HepG2 (cell line): ENCODE results near the gene KIRREL3.
"Not testable (repeated sequence)": the region's sequence is repeated elsewhere in the genome, so short reads cannot be mapped to it uniquely, and the experiment has no call there.

Source experiments
- PAF1 ChIP-seq: IDR thresholded peaks from 2 replicates; pipeline ENCODE4 v1.6.1; 2016; ENCODE audit warnings: missing genetic modification reagents, missing compliant biosample characterization
- POGK ChIP-seq: sonication (generic); formaldehyde crosslinking; conservative IDR thresholded peaks from 2 replicates; pipeline ENCODE4 v1.8.0; 2022; ENCODE audit warnings: mild to moderate bottlenecking, moderate library complexity, missing genetic modification reagents
- PRPF4 ChIP-seq: fragments of 200-400 bp; formaldehyde crosslinking; IDR thresholded peaks from 2 replicates; pipeline ENCODE4 v1.6.1; 2016; ENCODE audit warnings: low read length, low read depth; ENCODE audit not compliant: poor library complexity, severe bottlenecking
- RFX3 ChIP-seq: IDR thresholded peaks from 2 replicates; pipeline ENCODE4 v1.6.1; 2016; ENCODE audit warnings: missing biosample characterization, missing genetic modification reagents
- TEAD3 ChIP-seq: optimal IDR thresholded peaks from 2 replicates; pipeline ENCODE3; 2016; ENCODE audit warnings: borderline replicate concordance
- THAP7 ChIP-seq: sonication (generic); formaldehyde crosslinking; IDR thresholded peaks from 2 replicates; pipeline ENCODE4 v1.8.1; 2023; ENCODE audit warnings: mild to moderate bottlenecking, missing genetic modification reagents
- ZBTB44 ChIP-seq: sonication (generic); formaldehyde crosslinking; IDR thresholded peaks from 2 replicates; pipeline ENCODE4 v1.4.0; 2020; ENCODE audit warnings: missing genetic modification reagents
- ZMAT3 ChIP-seq: sonication (generic); formaldehyde crosslinking; conservative IDR thresholded peaks from 2 replicates; pipeline ENCODE4 v1.7.0; 2021; ENCODE audit warnings: missing genetic modification reagents
- ZNF335 ChIP-seq: sonication (generic); formaldehyde crosslinking; IDR thresholded peaks from 2 replicates; pipeline ENCODE4 v1.4.0; 2020; ENCODE audit warnings: missing genetic modification reagents
- ZNF644 ChIP-seq: IDR thresholded peaks from 2 replicates; pipeline ENCODE4 v1.6.1; 2016; ENCODE audit warnings: low read depth
- ZNF740 ChIP-seq: sonication (generic); formaldehyde crosslinking; IDR thresholded peaks from 2 replicates; pipeline ENCODE4 v1.4.0; 2020; ENCODE audit warnings: missing genetic modification reagents

- not testable (repeated sequence) for TF ChIP-seq TEAD3 (CRISPR knock-in tag); ZNF335 (CRISPR knock-in tag); PRPF4; ZBTB44; POGK (CRISPR knock-in tag); PAF1 (CRISPR knock-in tag); ZMAT3 (CRISPR knock-in tag); RFX3 (CRISPR knock-in tag); ZNF644; ZNF740 (CRISPR knock-in tag); THAP7 (CRISPR knock-in tag)
These were observed 625.8 kb downstream of the KIRREL3 start for GRCh38 chr11:126374562-126375300.
